WI38 (cell line): ENCODE data around the gene CDK19.

ENCODE experiments used
- H3K4me3 ChIP-seq: 2 replicates; pipeline ENCODE4 v1.5.1; 2011; ENCODE audit warnings: low read depth, mild to moderate bottlenecking, control low read depth, low read length
- CTCF ChIP-seq: IDR thresholded peaks from 2 replicates; pipeline ENCODE4 v1.5.1; 2012; ENCODE audit warnings: low read depth, mild to moderate bottlenecking, control low read depth, low read length

The CDK19 gene

GRCh38 chr6:110681543-110682459 lies 133.5 kb downstream of the CDK19 start:
- TF ChIP-seq CTCF = no peak
- 0 out of 2 replicates have a peak overlapping the region, but pooled peaks have one; percentile 20 for H3K4me3 ChIP-seq

GRCh38 chr6:110676396-110676795 lies 138.9 kb downstream of the CDK19 start:
- no peak for TF ChIP-seq CTCF
- no peak overlapping the region for H3K4me3 ChIP-seq

- H3K4me3 ChIP-seq = no peak overlapping the region
- no peak for TF ChIP-seq CTCF
These were observed 141.2 kb downstream of the CDK19 start for GRCh38 chr6:110674096-110674495.

- H3K4me3 ChIP-seq = no peak overlapping the region
- no peak for TF ChIP-seq CTCF
These were observed 143.1 kb downstream of the CDK19 start for GRCh38 chr6:110672122-110672521.

GRCh38 chr6:110671447-110671846 lies 143.8 kb downstream of the CDK19 start:
- H3K4me3 ChIP-seq = no peak overlapping the region

GRCh38 chr6:110665600-110665999 lies 149.7 kb downstream of the CDK19 start:
- H3K4me3 ChIP-seq = no peak overlapping the region
- TF ChIP-seq CTCF = no peak

More at GRCh38 chr6:110671447-110671846, 143.8 kb downstream of the CDK19 start:
- TF ChIP-seq CTCF = no peak

GRCh38 chr6:110664933-110665332 lies 150.3 kb downstream of the CDK19 start:
- no peak for TF ChIP-seq CTCF

More at GRCh38 chr6:110664933-110665332, 150.3 kb downstream of the CDK19 start:
- H3K4me3 ChIP-seq = no peak overlapping the region
